Dedifferentiated amniotic fluid mesenchymal stem cell (primary cell): Measurements from ENCODE around the gene KCNB1.

Experiments used
- DNase-seq: peaks from one replicate; pipeline ENCODE4 v3.0.0-alpha.2; 2016; ENCODE audit errors: extremely low spot score

The KCNB1 gene

GRCh38 chr20:49501917-49502316 lies 19.4 kb upstream of the KCNB1 start:
- no peak for DNase-seq

- no peak for DNase-seq
These were observed 14.9 kb upstream of the KCNB1 start for GRCh38 chr20:49497398-49497669.

- peak; percentile 56 for DNase-seq
These were observed 14.3 kb upstream of the KCNB1 start for GRCh38 chr20:49496553-49497397.

GRCh38 chr20:49496043-49496442 lies 13.6 kb upstream of the KCNB1 start:
- DNase-seq = no peak

- no peak for DNase-seq
These were observed 8.2 kb upstream of the KCNB1 start for GRCh38 chr20:49490689-49491088.

- DNase-seq = no peak
These were observed 7.2 kb upstream of the KCNB1 start for GRCh38 chr20:49489688-49490087.

- DNase-seq = no peak
These were observed 3.6 kb upstream of the KCNB1 start for GRCh38 chr20:49486064-49486463.

- no peak for DNase-seq
These were observed 3.1 kb upstream of the KCNB1 start for GRCh38 chr20:49485563-49485962.

- peak; percentile 71 for DNase-seq
These were observed 2.0 kb upstream of the KCNB1 start for GRCh38 chr20:49484180-49485140.

GRCh38 chr20:49483696-49484123 lies 1.2 kb upstream of the KCNB1 start:
- no peak for DNase-seq

- DNase-seq = no peak
These were observed 689 bp upstream of the KCNB1 start for GRCh38 chr20:49483018-49483695.

- DNase-seq = no peak
These were observed 295 bp downstream of the KCNB1 start for GRCh38 chr20:49482173-49482572.

- DNase-seq = no peak
These were observed 1.4 kb downstream of the KCNB1 start for GRCh38 chr20:49481116-49481515.

- no peak for DNase-seq
These were observed 2.2 kb downstream of the KCNB1 start for GRCh38 chr20:49480236-49480635.

- DNase-seq = no peak
These were observed 2.7 kb downstream of the KCNB1 start for GRCh38 chr20:49479785-49480184.

GRCh38 chr20:49478754-49479689 lies 3.4 kb downstream of the KCNB1 start:
- DNase-seq = no peak

- no peak for DNase-seq
These were observed 4.2 kb downstream of the KCNB1 start for GRCh38 chr20:49478266-49478665.

- no peak for DNase-seq
These were observed 5.3 kb downstream of the KCNB1 start for GRCh38 chr20:49477200-49477599.

GRCh38 chr20:49476016-49476355 lies 6.5 kb downstream of the KCNB1 start:
- DNase-seq = no peak

- DNase-seq = no peak
These were observed 7.0 kb downstream of the KCNB1 start for GRCh38 chr20:49475292-49476015.

GRCh38 chr20:49471397-49471796 lies 11.1 kb downstream of the KCNB1 start:
- DNase-seq = no peak
